HG03159 (cell line): Measurements from ENCODE around the gene UST.

ENCODE experiments used
- ATAC-seq: cut with Tn5 transposase; IDR thresholded peaks from one replicate; pipeline ENCODE4 v1.9.1; 2021; ENCODE audit warnings: mild to moderate bottlenecking, moderate library complexity; ENCODE audit not compliant: unreplicated experiment

The UST gene

GRCh38 chr6:148746363-148747144 is at the start of gene UST:
UST (plus strand) TSS chr6:148747030; CDS start chr6:148747431, 401 bp downstream.
- ATAC-seq, result no peak

GRCh38 chr6:148697895-148698440 is 48.9 kb upstream of the UST start:
- ATAC-seq, result no peak

GRCh38 chr6:148698671-148699180 is 48.1 kb upstream of the UST start:
- no peak for ATAC-seq

- no peak for ATAC-seq
These were observed 46.6 kb upstream of the UST start for GRCh38 chr6:148700047-148700715.

- ATAC-seq, result peak; percentile 86
These were observed 46.0 kb upstream of the UST start for GRCh38 chr6:148700741-148701311.

GRCh38 chr6:148701375-148701774 is 45.5 kb upstream of the UST start:
- no peak for ATAC-seq

GRCh38 chr6:148703900-148704299 is 42.9 kb upstream of the UST start:
- no peak for ATAC-seq

GRCh38 chr6:148704400-148705246 is 42.2 kb upstream of the UST start:
- ATAC-seq, result no peak

GRCh38 chr6:148708707-148709106 is 38.1 kb upstream of the UST start:
- ATAC-seq, result no peak

GRCh38 chr6:148709577-148709976 is 37.3 kb upstream of the UST start:
- ATAC-seq, result no peak

- ATAC-seq, result no peak
These were observed 34.8 kb upstream of the UST start for GRCh38 chr6:148711833-148712654.

- no peak for ATAC-seq
These were observed 33.6 kb upstream of the UST start for GRCh38 chr6:148713033-148713738.

GRCh38 chr6:148713921-148714320 is 32.9 kb upstream of the UST start:
- no peak for ATAC-seq

GRCh38 chr6:148716811-148717210 is 30.0 kb upstream of the UST start:
- no peak for ATAC-seq

- no peak for ATAC-seq
These were observed 26.4 kb upstream of the UST start for GRCh38 chr6:148720406-148720805.

- no peak for ATAC-seq
These were observed 25.9 kb upstream of the UST start for GRCh38 chr6:148720897-148721296.

GRCh38 chr6:148723484-148723883 is 23.3 kb upstream of the UST start:
- ATAC-seq, result no peak

- ATAC-seq, result no peak
These were observed 22.4 kb upstream of the UST start for GRCh38 chr6:148724428-148724827.

GRCh38 chr6:148727104-148727503 is 19.7 kb upstream of the UST start:
- no peak for ATAC-seq
